ENCODE data around the gene ASNS.

Gene ASNS, protein sequence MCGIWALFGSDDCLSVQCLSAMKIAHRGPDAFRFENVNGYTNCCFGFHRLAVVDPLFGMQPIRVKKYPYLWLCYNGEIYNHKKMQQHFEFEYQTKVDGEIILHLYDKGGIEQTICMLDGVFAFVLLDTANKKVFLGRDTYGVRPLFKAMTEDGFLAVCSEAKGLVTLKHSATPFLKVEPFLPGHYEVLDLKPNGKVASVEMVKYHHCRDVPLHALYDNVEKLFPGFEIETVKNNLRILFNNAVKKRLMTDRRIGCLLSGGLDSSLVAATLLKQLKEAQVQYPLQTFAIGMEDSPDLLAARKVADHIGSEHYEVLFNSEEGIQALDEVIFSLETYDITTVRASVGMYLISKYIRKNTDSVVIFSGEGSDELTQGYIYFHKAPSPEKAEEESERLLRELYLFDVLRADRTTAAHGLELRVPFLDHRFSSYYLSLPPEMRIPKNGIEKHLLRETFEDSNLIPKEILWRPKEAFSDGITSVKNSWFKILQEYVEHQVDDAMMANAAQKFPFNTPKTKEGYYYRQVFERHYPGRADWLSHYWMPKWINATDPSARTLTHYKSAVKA

DNA sequence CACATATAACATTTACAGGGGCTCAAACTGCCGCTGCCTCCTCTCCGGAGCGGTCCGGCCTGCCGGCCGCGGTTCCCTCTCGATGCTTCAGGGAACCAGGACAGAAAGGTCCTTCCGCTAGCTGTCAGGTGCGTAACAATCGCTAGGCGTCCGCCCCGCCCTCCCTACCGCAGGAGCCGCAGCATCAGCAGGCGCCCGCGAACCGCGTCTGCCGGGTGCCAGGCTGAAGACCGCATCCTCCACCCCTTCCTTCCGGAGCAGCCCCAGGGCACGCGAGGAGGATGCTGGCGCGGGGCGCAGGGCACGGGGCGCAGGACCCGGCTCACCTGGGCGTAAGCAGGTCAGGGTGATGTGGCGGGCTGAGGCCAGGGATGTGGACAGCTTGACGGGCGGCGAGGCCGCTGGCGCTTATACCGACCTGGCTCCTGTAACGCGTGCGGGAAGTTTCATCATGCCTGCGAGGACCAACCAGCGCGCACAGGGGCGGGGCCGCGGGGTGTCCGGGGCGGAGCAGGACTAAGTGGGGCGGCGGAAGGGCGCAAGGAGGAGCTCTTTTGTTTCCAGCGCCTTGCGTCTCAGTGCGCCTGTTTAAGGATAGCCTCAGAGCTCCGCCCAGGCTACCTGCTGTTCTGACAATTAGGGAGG is at the start of gene ASNS:
Gene ASNS (minus strand): TSS at position 384 of the 645 bp plus-strand sequence. CDS start 3,252 bp downstream, outside the sequence.
- no peak for TF ChIP-seq GATA3 (IDR thresholded peaks at IDR 0.05; ENCODE audit: low read depth, low read length)
- no peak for TF ChIP-seq GATA2 (IDR thresholded peaks at IDR 0.05; ENCODE audit: low read depth, low read length)

DNA sequence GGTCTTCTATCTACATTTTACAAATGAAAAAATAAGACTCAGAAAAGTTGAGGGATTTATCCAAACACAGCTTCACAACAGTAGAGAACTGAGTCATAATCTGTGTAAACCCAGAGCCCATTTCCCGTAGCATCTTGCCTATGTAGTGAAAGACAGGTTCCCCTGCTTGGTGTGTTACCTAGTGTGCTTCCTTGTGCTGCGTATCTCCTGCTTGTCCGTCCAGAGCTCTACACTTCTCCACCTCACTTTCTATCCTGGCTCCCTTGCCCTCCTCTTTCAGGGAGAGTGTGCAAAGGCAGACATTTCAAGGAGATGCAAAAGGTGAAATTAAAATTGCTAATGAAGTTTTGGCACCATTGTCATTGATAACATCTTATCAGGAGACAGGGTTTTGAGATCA is 1.4 kb upstream of the ASNS start:
- TF ChIP-seq GATA3 (IDR thresholded peaks at IDR 0.05; ENCODE audit: low read depth, low read length) (no peak), GATA2 (IDR thresholded peaks at IDR 0.05; ENCODE audit: low read depth, low read length) (no peak)

DNA sequence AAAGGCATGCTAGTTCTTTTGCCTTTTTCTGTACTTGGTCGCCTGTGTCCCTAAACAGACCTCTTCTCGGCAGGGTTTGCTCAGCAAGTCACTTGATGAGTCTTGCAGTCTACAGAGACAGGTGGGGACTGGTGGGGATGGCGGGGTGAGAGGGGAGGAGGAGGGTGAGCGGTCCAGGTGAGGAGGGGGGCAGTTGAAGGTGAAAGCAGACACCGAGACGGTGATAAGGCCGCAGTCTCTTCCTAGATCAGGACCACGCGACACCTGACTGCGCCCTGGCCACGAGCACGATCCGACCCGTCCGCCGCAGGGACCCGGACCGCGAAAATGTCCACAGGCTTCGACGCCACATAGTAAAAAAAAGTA is 566 bp downstream of the ASNS start:
- TF ChIP-seq GATA3 (IDR thresholded peaks at IDR 0.05; ENCODE audit: low read depth, low read length) (no peak), GATA2 (IDR thresholded peaks at IDR 0.05; ENCODE audit: low read depth, low read length) (no peak)

DNA sequence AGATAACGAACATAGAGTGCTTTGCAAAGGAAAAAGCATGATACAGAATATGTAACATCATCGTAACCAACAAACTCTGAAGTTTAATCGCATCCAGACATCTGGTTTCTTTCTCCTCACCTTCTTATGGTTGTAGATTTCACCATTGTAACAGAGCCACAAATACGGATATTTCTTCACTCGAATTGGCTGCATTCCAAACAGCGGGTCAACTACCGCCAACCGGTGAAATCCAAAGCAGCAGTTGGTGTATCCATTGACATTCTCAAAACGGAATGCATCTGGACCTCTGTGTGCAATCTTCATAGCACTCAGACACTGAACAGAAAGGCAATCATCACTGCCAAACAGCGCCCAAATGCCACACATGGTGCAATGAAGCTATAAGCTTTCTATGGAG is 3.4 kb downstream of the ASNS start:
- TF ChIP-seq GATA3 (IDR thresholded peaks at IDR 0.05; ENCODE audit: low read depth, low read length) (no peak), GATA2 (IDR thresholded peaks at IDR 0.05; ENCODE audit: low read depth, low read length) (no peak)

DNA sequence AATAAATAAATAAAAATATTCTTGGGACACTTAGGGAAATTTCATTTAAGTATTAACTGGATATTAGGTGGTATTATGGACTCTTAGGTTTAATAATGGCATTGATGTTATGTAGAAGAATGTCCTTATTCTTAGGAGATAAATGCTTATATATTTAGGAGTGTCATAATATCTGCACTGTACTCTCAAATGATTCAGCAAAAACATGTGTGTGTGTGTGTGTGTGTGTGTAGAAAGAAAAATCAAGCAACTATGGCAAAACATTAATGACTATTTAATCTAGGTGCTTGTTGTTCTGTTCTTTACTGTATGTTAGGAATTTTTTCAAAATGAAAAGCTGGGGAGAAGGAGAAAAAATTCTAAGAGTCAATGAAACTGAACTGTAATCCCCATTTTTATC is 3.9 kb downstream of the ASNS start:
- TF ChIP-seq GATA2 (IDR thresholded peaks at IDR 0.05; ENCODE audit: low read depth, low read length) (no peak), GATA3 (IDR thresholded peaks at IDR 0.05; ENCODE audit: low read depth, low read length) (no peak)

DNA sequence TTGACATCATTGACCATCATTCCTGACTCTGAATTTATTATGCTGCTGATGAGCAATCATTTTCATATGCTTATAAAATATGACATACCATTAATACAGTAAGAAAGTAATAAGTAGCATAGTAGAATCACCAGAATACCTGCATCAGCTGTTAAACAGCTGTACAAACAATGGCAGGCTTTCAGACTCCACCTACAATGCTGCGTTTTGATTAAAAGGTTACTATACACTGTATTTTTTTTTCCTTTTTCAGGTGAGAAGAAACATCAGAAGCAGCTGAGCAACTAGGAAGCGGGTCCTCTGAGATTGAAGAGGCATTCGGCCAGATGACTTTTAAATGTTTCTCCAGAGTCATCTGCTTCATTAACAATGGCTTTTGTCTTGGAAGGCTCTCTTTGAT is 7.1 kb downstream of the ASNS start:
- TF ChIP-seq GATA3 (IDR thresholded peaks at IDR 0.05; ENCODE audit: low read depth, low read length) (no peak), GATA2 (IDR thresholded peaks at IDR 0.05; ENCODE audit: low read depth, low read length) (no peak)

DNA sequence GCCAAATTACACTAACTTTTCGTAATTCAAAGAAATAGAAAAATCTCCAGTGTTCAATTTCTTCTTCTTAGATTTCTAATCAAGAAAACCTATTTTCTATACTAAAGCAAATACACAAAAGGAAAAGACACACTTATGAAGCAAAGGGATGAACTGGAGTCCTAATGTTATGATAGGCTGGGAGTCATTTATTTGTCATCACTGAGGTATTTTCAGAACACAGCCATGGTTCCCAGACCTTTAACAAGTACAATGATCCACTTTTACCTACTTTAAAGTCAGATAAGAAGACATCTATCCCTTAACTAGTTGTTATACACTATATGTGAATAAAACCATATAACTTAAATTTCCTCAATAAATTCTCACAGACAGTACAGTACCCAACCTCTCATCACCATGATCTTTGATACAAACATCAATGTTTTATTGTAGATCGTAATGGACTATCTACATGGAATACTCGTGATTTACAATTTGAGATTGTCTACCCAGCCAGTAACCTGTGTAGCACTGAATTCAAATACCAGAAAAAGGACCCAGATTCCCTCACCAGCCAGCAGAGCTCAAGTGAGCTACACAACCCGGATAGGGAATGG is 12.5 kb downstream of the ASNS start:
- TF ChIP-seq GATA3 (IDR thresholded peaks at IDR 0.05; ENCODE audit: low read depth, low read length) (no peak), GATA2 (IDR thresholded peaks at IDR 0.05; ENCODE audit: low read depth, low read length) (no peak)

DNA sequence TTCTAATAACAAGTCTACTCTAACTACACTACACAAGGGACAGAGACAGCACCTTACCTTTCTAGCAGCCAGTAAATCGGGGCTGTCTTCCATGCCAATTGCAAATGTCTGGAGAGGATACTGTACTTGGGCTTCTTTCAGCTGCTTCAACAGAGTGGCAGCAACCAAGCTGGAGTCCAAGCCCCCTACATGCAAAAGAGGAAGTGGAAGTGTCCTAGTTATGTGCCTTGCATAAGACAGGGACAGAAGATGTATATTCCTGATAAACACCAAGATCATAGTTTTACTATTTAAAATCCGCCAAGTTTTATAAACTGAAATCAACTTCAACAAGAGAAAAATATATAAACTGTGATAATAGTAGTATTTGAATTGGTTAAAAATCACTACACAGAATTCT is 14.0 kb downstream of the ASNS start:
- TF ChIP-seq GATA2 (IDR thresholded peaks at IDR 0.05; ENCODE audit: low read depth, low read length) (no peak), GATA3 (IDR thresholded peaks at IDR 0.05; ENCODE audit: low read depth, low read length) (no peak)

DNA sequence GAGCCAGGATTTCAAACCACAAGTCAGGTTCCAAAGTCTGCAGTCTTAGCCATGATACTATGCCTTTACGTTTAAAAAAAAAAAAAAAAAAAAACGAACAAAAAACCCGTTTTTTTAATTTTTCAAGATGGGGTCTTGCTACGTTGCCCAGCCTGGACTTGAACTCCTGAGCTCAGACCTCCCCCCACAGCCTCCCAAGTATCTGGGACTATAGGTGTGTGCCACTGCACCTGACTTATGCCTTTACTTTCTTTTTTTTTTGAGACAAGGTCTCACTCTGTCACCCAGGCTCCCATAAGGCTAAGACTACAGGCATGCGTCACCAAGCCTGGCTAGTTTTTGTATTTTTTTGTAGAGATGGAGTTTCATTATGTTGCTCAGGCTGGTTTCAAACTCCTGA is 14.7 kb downstream of the ASNS start:
- TF ChIP-seq GATA3 (IDR thresholded peaks at IDR 0.05; ENCODE audit: low read depth, low read length) (no peak), GATA2 (IDR thresholded peaks at IDR 0.05; ENCODE audit: low read depth, low read length) (no peak)

DNA sequence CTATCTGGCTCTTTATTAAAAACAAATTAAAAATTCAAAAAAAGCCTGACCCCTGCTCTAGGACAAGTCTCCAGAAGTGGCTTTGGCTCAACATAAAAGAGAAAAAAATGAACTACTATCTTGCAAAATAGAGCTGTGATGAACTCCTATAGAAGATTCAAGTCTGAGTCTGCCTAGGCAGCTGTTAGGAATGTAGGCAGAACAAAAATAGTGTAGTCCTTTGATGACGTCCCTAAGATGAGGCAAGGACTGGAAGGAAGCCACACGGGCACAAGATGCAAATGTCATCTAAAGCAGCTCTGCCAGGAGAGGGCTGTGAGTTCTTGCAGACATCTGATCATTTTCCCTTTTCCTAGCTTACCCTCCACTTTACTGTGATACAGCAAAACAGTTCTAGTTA is 20.5 kb downstream of the ASNS start:
- no peak for TF ChIP-seq GATA3 (IDR thresholded peaks at IDR 0.05; ENCODE audit: low read depth, low read length)
- no peak for TF ChIP-seq GATA2 (IDR thresholded peaks at IDR 0.05; ENCODE audit: low read depth, low read length)

DNA sequence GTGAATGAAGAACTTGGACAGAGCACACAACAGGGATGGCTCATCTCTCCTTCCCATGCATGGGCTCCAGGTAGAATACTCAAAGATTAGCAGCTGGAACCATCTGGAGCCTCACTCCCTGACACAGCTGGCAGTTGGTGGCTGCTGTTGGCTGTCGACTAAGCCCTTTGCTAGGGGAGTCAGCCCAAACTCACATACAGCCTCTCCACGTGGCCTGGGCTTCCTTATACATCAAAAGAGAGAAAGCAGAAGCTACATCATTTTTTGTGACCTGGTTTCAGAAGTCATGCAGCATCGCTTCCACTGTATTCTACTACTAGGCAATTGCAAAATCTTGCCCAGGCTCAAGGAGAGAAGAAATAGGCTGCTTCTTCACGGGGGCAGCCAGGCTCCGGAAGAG is 24.4 kb downstream of the ASNS start:
- TF ChIP-seq GATA3 (IDR thresholded peaks at IDR 0.05; ENCODE audit: low read depth, low read length) (no peak), GATA2 (IDR thresholded peaks at IDR 0.05; ENCODE audit: low read depth, low read length) (no peak)

DNA sequence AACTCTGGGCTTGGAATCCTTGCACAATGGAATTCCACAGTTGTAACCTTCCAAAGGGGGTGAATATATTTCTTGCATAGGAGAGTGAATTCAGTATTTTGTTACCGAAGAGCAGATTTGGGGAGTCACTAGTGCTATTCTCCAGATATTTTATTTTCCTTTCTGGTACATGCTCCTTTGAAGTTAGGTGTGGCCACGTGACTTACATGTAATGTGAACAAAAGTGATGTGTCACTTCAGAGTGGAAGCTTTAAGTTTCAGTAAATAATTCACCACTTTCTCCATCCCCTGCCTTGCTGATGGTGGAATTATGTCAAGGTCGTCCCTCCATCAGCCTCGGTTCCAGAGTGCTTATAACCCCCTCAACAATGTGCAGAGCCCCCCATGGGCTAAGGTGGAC is 25.3 kb downstream of the ASNS start:
- TF ChIP-seq GATA2 (IDR thresholded peaks at IDR 0.05; ENCODE audit: low read depth, low read length): no peak
- no peak for TF ChIP-seq GATA3 (IDR thresholded peaks at IDR 0.05; ENCODE audit: low read depth, low read length)

DNA sequence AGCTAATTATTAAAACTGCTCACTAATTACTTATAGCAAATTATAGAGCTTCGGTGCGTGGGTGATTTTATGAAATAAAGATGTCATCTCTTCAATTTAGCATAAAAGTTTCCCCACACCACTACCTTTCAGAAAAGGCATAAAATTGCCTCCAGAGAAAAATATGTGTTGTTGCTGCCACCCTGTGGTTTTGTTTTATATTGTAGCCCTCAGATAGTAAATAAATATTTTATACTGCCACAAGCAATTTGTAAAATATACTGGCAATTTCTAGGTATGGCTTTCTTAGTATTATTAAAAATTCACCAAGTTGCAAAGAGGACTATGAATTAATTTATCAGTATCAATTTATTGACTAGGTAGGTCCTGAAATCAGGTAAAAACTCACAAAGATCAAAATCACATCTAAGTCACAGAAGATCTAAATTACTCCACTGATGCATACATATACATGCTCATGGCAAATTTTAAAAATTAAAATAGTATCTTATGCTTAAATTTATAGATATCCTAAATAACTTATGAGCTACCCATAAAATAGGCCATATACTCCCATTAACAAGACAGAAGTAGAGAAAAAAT is 26.5 kb downstream of the ASNS start:
- TF ChIP-seq GATA3 (IDR thresholded peaks at IDR 0.05; ENCODE audit: low read depth, low read length) (no peak), GATA2 (IDR thresholded peaks at IDR 0.05; ENCODE audit: low read depth, low read length) (no peak)

DNA sequence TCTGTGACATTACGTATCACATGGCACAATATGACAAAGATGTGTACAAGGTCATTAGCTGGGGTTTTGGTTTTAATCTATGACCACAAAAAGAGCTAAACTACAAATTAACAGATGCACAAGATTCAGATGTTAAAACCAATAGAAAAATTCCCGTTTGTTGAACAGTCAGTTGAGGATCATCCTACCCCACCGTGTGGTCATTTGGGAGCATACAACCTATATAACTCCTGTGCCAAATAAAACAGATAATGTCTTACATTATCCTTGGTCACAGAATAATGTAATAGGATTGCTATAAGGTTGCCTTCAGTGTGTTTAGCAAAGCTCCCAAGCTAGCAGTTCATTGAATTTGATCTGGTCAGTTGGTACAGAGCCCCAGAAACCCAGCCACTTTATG is 28.2 kb downstream of the ASNS start:
- TF ChIP-seq GATA2 (IDR thresholded peaks at IDR 0.05; ENCODE audit: low read depth, low read length) (no peak), GATA3 (IDR thresholded peaks at IDR 0.05; ENCODE audit: low read depth, low read length) (no peak)
